Effector CD8-positive, alpha-beta T cell (primary cell): ENCODE results near the gene CYB5RL.
"Not testable (repeated sequence)": the region's sequence is repeated elsewhere in the genome, so short reads cannot be mapped to it uniquely, and the experiment has no call there.

Source experiments
- DNase-seq: peaks from one replicate; lab custom pipeline; 2025; lab: John Stamatoyannopoulos, UW

The CYB5RL gene

GRCh38 chr1:54225986-54226559 lies 26.2 kb upstream of the CYB5RL start:
- no peak for DNase-seq

GRCh38 chr1:54225378-54225777 lies 25.5 kb upstream of the CYB5RL start:
- no peak for DNase-seq

GRCh38 chr1:54224233-54224632 lies 24.4 kb upstream of the CYB5RL start:
- DNase-seq, result no peak

GRCh38 chr1:54223441-54224202 lies 23.8 kb upstream of the CYB5RL start:
- no peak for DNase-seq

- DNase-seq, result no peak
These were observed 22.9 kb upstream of the CYB5RL start for GRCh38 chr1:54222711-54223110.

GRCh38 chr1:54221867-54222484 lies 22.1 kb upstream of the CYB5RL start:
- no peak for DNase-seq

GRCh38 chr1:54221113-54221834 lies 21.4 kb upstream of the CYB5RL start:
- DNase-seq, result no peak

GRCh38 chr1:54220004-54220811 lies 20.4 kb upstream of the CYB5RL start:
- DNase-seq, result no peak

GRCh38 chr1:54219688-54220003 lies 19.8 kb upstream of the CYB5RL start:
- no peak for DNase-seq

GRCh38 chr1:54218883-54219687 lies 19.3 kb upstream of the CYB5RL start:
- DNase-seq, result no peak

- DNase-seq, result no peak
These were observed 15.7 kb upstream of the CYB5RL start for GRCh38 chr1:54215523-54215922.

GRCh38 chr1:54212872-54213271 lies 13.0 kb upstream of the CYB5RL start:
- no peak for DNase-seq

GRCh38 chr1:54207896-54208295 lies 8.1 kb upstream of the CYB5RL start:
- not testable (repeated sequence) for DNase-seq

GRCh38 chr1:54207287-54207686 lies 7.5 kb upstream of the CYB5RL start:
- DNase-seq, result no peak

- no peak for DNase-seq
These were observed 4.4 kb upstream of the CYB5RL start for GRCh38 chr1:54204199-54204598.

- no peak for DNase-seq
These were observed 728 bp upstream of the CYB5RL start for GRCh38 chr1:54200519-54200997.

- DNase-seq, result no peak
These were observed 572 bp downstream of the CYB5RL start for GRCh38 chr1:54199151-54199764.

GRCh38 chr1:54193453-54193852 lies 6.4 kb downstream of the CYB5RL start:
- no peak for DNase-seq

- no peak for DNase-seq
These were observed 8.3 kb downstream of the CYB5RL start for GRCh38 chr1:54191525-54191924.

GRCh38 chr1:54190526-54190925 lies 9.3 kb downstream of the CYB5RL start:
- no peak for DNase-seq
